Hypothalamus (tissue), 51 donors: ENCODE results near the gene IMMP1L.

Source experiments
- DNase-seq, 51 donors: peaks; one replicate each; lab custom pipeline; 2025; lab: John Stamatoyannopoulos, UW

The IMMP1L gene

GRCh38 chr11:31404614-31405013, 104.8 kb downstream of the IMMP1L start:
- DNase-seq, result no peak

GRCh38 chr11:31397239-31397834, 112.1 kb downstream of the IMMP1L start:
- peak in 1 of 51 donors; percentile 2 for DNase-seq

- DNase-seq, result no peak
These were observed 122.0 kb downstream of the IMMP1L start for GRCh38 chr11:31387379-31387778.

- DNase-seq, result no peak
These were observed 126.3 kb downstream of the IMMP1L start for GRCh38 chr11:31383116-31383515.
